ENCODE data around the gene WIZ.

The WIZ gene

GRCh38 chr19:15390814-15391213, 58.9 kb downstream of the WIZ start:
- no peak overlapping the region for H3K4me3 ChIP-seq (ENCODE audit: low read length)
- no peak for TF ChIP-seq CTCF (conservative IDR thresholded peaks at IDR 0.05; ENCODE audit: low read depth, low read length)
- no peak for DNase-seq (ENCODE audit: low read depth)

- DNase-seq (ENCODE audit: low read depth) = no peak
These were observed 67.9 kb downstream of the WIZ start for GRCh38 chr19:15381864-15382263.

GRCh38 chr19:15381429-15381828, 68.3 kb downstream of the WIZ start:
- no peak for TF ChIP-seq CTCF (conservative IDR thresholded peaks at IDR 0.05; ENCODE audit: low read depth, low read length)
- DNase-seq (ENCODE audit: low read depth) = no peak
- H3K4me3 ChIP-seq (ENCODE audit: low read length) = no peak overlapping the region

More at GRCh38 chr19:15381864-15382263, 67.9 kb downstream of the WIZ start:
- TF ChIP-seq CTCF (conservative IDR thresholded peaks at IDR 0.05; ENCODE audit: low read depth, low read length) = no peak
- H3K4me3 ChIP-seq (ENCODE audit: low read length) = no peak overlapping the region

GRCh38 chr19:15379999-15380647, 69.6 kb downstream of the WIZ start:
- TF ChIP-seq CTCF (conservative IDR thresholded peaks at IDR 0.05; ENCODE audit: low read depth, low read length) = no peak
- DNase-seq (ENCODE audit: low read depth) = no peak
- peak overlapping the region; percentile 56 for H3K4me3 ChIP-seq (ENCODE audit: low read length)

GRCh38 chr19:15379083-15379998, 70.4 kb downstream of the WIZ start, which contains the start of gene AKAP8:
Gene AKAP8 (minus strand): TSS chr19:15379787. CDS start chr19:15379731, 56 bp downstream.
- H3K4me3 ChIP-seq (ENCODE audit: low read length) = peak within 1 kb of the TSS; percentile 96
- TF ChIP-seq CTCF (conservative IDR thresholded peaks at IDR 0.05; ENCODE audit: low read depth, low read length) = no peak
- peak; percentile 91 for DNase-seq (ENCODE audit: low read depth)

GRCh38 chr19:15378534-15379082, 71.1 kb downstream of the WIZ start:
- DNase-seq (ENCODE audit: low read depth) = peak; percentile 25
- peak overlapping the region; percentile 96 for H3K4me3 ChIP-seq (ENCODE audit: low read length)
- no peak for TF ChIP-seq CTCF (conservative IDR thresholded peaks at IDR 0.05; ENCODE audit: low read depth, low read length)
